H9 (cell line): ENCODE data around the gene ACAT1. TPM values are rescaled to one million over a fixed set of nuclear protein-coding genes. Genes with fewer than 3 reads are reported as not detected.

ENCODE experiments used
- DNase-seq: peaks from one replicate; pipeline ENCODE4 v3.0.0-alpha.2; 2017
- H2AFZ ChIP-seq: one replicate; pipeline ENCODE4 v1.6.1; 2013; ENCODE audit warnings: mild to moderate bottlenecking, low read length, control low read depth, moderate library complexity
- H2AK5ac ChIP-seq: 2 replicates; pipeline ENCODE4 v1.6.1; 2013; ENCODE audit warnings: low read length, control low read depth, mixed read lengths; ENCODE audit not compliant: insufficient read length
- H2BK120ac ChIP-seq: one replicate; pipeline ENCODE4 v1.6.1; 2013; ENCODE audit warnings: low read depth, mild to moderate bottlenecking, low read length, control low read depth, inconsistent platforms; ENCODE audit not compliant: poor library complexity, severe bottlenecking
- H2BK12ac ChIP-seq: 2 replicates; pipeline ENCODE4 v1.6.1; 2013; ENCODE audit warnings: low read length, control low read depth, mixed read lengths, low read depth; ENCODE audit not compliant: insufficient read length
- H2BK15ac ChIP-seq: 2 replicates; pipeline ENCODE4 v1.6.1; 2013; ENCODE audit warnings: low read depth, low read length, control low read depth
- H2BK20ac ChIP-seq: one replicate; pipeline ENCODE4 v1.6.1; 2013; ENCODE audit warnings: low read depth, mild to moderate bottlenecking, low read length, control low read depth, inconsistent platforms; ENCODE audit not compliant: poor library complexity, severe bottlenecking
- H2BK5ac ChIP-seq: 2 replicates; pipeline ENCODE4 v1.6.1; 2013; ENCODE audit warnings: low read length, control low read depth, mixed read lengths; ENCODE audit not compliant: insufficient read length
- H3K14ac ChIP-seq: 2 replicates; pipeline ENCODE4 v1.6.1; 2013; ENCODE audit warnings: low read length, control low read depth; ENCODE audit not compliant: insufficient read depth
- H3K18ac ChIP-seq: 2 replicates; pipeline ENCODE4 v1.6.1; 2013; ENCODE audit warnings: low read depth, mild to moderate bottlenecking, mixed read lengths, low read length, control low read depth; ENCODE audit not compliant: insufficient read length
- H3K23ac ChIP-seq: 2 replicates; pipeline ENCODE4 v1.6.1; 2013; ENCODE audit warnings: low read length, control low read depth, mixed read lengths, low read depth; ENCODE audit not compliant: insufficient read length
- H3K23me2 ChIP-seq: 2 replicates; pipeline ENCODE4 v1.6.1; 2013; ENCODE audit warnings: low read depth, mild to moderate bottlenecking, mixed read lengths, low read length, control low read depth; ENCODE audit not compliant: insufficient read length, poor library complexity, severe bottlenecking
- H3K27ac ChIP-seq: 2 replicates; pipeline ENCODE4 v1.5.1; 2013; ENCODE audit warnings: low read length, control low read depth, mixed read lengths, low read depth; ENCODE audit not compliant: insufficient read length
- H3K27me3 ChIP-seq: 2 replicates; pipeline ENCODE4 v1.6.1; 2013; ENCODE audit warnings: low read length, control low read depth, inconsistent platforms; ENCODE audit not compliant: insufficient read depth
- H3K4ac ChIP-seq: 2 replicates; pipeline ENCODE4 v1.6.1; 2013; ENCODE audit warnings: low read depth, mild to moderate bottlenecking, control low read depth, inconsistent platforms, low read length, moderate library complexity
- H3K4me1 ChIP-seq: 2 replicates; pipeline ENCODE4 v1.6.1; 2013; ENCODE audit warnings: low read length, control low read depth, inconsistent platforms; ENCODE audit not compliant: insufficient read depth
- H3K4me2 ChIP-seq: 2 replicates; pipeline ENCODE4 v1.6.1; 2013; ENCODE audit warnings: low read length, control low read depth, mixed read lengths; ENCODE audit not compliant: insufficient read length, insufficient read depth
- H3K56ac ChIP-seq: 2 replicates; pipeline ENCODE4 v1.6.1; 2013; ENCODE audit warnings: low read depth, mild to moderate bottlenecking, mixed read lengths, low read length, control low read depth; ENCODE audit not compliant: insufficient read length
- H3K79me1 ChIP-seq: 2 replicates; pipeline ENCODE4 v1.6.1; 2013; ENCODE audit warnings: low read depth, mild to moderate bottlenecking, moderate library complexity, low read length, control low read depth, inconsistent platforms; ENCODE audit not compliant: insufficient read depth, poor library complexity, severe bottlenecking
- H3K79me2 ChIP-seq: 2 replicates; pipeline ENCODE4 v1.6.1; 2013; ENCODE audit warnings: low read length, control low read depth, inconsistent platforms; ENCODE audit not compliant: insufficient read depth
- H3K9ac ChIP-seq: 2 replicates; pipeline ENCODE4 v1.6.1; 2013; ENCODE audit warnings: low read length, control low read depth, mixed read lengths; ENCODE audit not compliant: insufficient read length; ENCODE audit errors: extremely low read depth
- H3K9me3 ChIP-seq: one replicate; pipeline ENCODE4 v1.6.1; 2013; ENCODE audit warnings: low read depth, low read length, inconsistent platforms; ENCODE audit not compliant: control insufficient read depth
- H3T11ph ChIP-seq: one replicate; pipeline ENCODE4 v1.6.1; 2013; ENCODE audit warnings: mild to moderate bottlenecking, low read length, control low read depth, inconsistent platforms
- H4K20me1 ChIP-seq: one replicate; pipeline ENCODE4 v1.6.1; 2013; ENCODE audit not compliant: control insufficient read depth, insufficient read length, insufficient read depth
- H4K5ac ChIP-seq: 2 replicates; pipeline ENCODE4 v1.6.1; 2013; ENCODE audit warnings: low read depth, mild to moderate bottlenecking, mixed read lengths, low read length, control low read depth; ENCODE audit not compliant: insufficient read length
- H4K8ac ChIP-seq: replicated peaks from 2 replicates; pipeline ENCODE4 v1.6.1; 2013; ENCODE audit warnings: low read length, control low read depth, mixed read lengths, low read depth; ENCODE audit not compliant: insufficient read length
- H4K91ac ChIP-seq: 2 replicates; pipeline ENCODE4 v1.6.1; 2013; ENCODE audit warnings: low read depth, mild to moderate bottlenecking, moderate library complexity, mixed read lengths, low read length, control low read depth; ENCODE audit not compliant: insufficient read length
- H3K27ac Mint-ChIP-seq, 3 experiments: 2 replicates in 2 of 3; 3 replicates in 1 of 3; pipeline ENCODE4 v1.8.0; 2020 to 2021; ENCODE audit warnings: mixed read lengths in 3 of 3, mild to moderate bottlenecking in 1 of 3, moderate library complexity in 1 of 3
- H3K27me3 Mint-ChIP-seq: 2 replicates; pipeline ENCODE4 v1.8.0; 2021; ENCODE audit warnings: low read depth, mild to moderate bottlenecking, moderate library complexity, mixed read lengths
- H3K36me3 Mint-ChIP-seq, 3 experiments: 2 replicates in 2 of 3; 3 replicates in 1 of 3; pipeline ENCODE4 v1.8.0; 2020 to 2021; ENCODE audit warnings: low read depth in 3 of 3, mixed read lengths in 3 of 3; ENCODE audit not compliant: insufficient read depth in 1 of 3
- H3K4me1 Mint-ChIP-seq, 2 experiments: 2 replicates each; pipeline ENCODE4 v1.8.0; 2020; ENCODE audit warnings: mixed read lengths in 2 of 2
- H3K4me3 Mint-ChIP-seq, 2 experiments: 2 replicates in 1 of 2; 3 replicates in 1 of 2; pipeline ENCODE4 v1.8.0; 2020 to 2021; ENCODE audit warnings: mild to moderate bottlenecking in 2 of 2, mixed read lengths in 2 of 2, moderate library complexity in 1 of 2
- H3K9me3 Mint-ChIP-seq, 2 experiments: 2 replicates in 1 of 2; 3 replicates in 1 of 2; pipeline ENCODE4 v1.8.0; 2020; ENCODE audit warnings: mild to moderate bottlenecking in 2 of 2, mixed read lengths in 2 of 2, moderate library complexity in 1 of 2
- CTCF ChIP-seq: fragments of 200-600 bp; sonication (generic); conservative IDR thresholded peaks from 3 replicates; pipeline ENCODE4 v1.8.0; 2021; ENCODE audit warnings: antibody characterized with exemption, mild to moderate bottlenecking
- WGBS: extraction: QIAGEN DNeasy Blood & Tissue Kit; methylation state at CpG from one replicate; pipeline ENCODE4 v1.1.7; 2013; ENCODE audit warnings: missing lambda C conversion rate, low lambda C conversion rate, mixed read lengths; ENCODE audit not compliant: insufficient read length; ENCODE audit errors: extremely low coverage; 5-methylcytosine and 5-hydroxymethylcytosine counted together
- total RNA-seq: library from RNA; stranded (reverse); gene quantifications from 2 replicates; pipeline ENCODE4 v1.2.1, GENCODE V29; 2021

The ACAT1 gene
- total RNA-seq, 1 experiment from 2014 or later: 39.1 TPM

- H2BK120ac ChIP-seq: no peak overlapping the region
Measured at GRCh38 chr11:108084811-108085210, 36.6 kb upstream of the ACAT1 start.

More at GRCh38 chr11:108084811-108085210, 36.6 kb upstream of the ACAT1 start:
- no peak overlapping the region for H4K8ac ChIP-seq
- H3K4me1 Mint-ChIP-seq: no peaks in the 10 kb centered on the region
- no peaks in the 10 kb centered on the region for H3K27me3 Mint-ChIP-seq
- H2AK5ac ChIP-seq: no peak overlapping the region
- H4K5ac ChIP-seq: no peak overlapping the region
- no peak for DNase-seq
- no peak overlapping the region for H3K4me3 Mint-ChIP-seq
- H3K79me1 ChIP-seq: no peaks in the 10 kb centered on the region
- no peak for TF ChIP-seq CTCF
- H2BK12ac ChIP-seq: no peak overlapping the region
- H2BK15ac ChIP-seq: no peak overlapping the region
- H3K9ac ChIP-seq: no peak overlapping the region
- H2BK5ac ChIP-seq: no peak overlapping the region
- no peak overlapping the region for H4K91ac ChIP-seq
- no peaks in the 10 kb centered on the region for H3K9me3 Mint-ChIP-seq
- H3K9me3 ChIP-seq: no peaks in the 10 kb centered on the region
- no peak overlapping the region for H3K18ac ChIP-seq
- H4K20me1 ChIP-seq: no peaks in the 10 kb centered on the region
- H3K56ac ChIP-seq: no peak overlapping the region
- no peak overlapping the region for H2BK20ac ChIP-seq
- no CpG with 5 or more reads among the region's 1 CpG for WGBS
- no peak overlapping the region for H3K14ac ChIP-seq
- peak overlapping the region in 1 of 3 experiments; percentile 7; a peak in 1 of 7 replicates for H3K27ac Mint-ChIP-seq
- no peaks in the 10 kb centered on the region for H3K27me3 ChIP-seq
- no peaks in the 10 kb centered on the region for H3K79me2 ChIP-seq
- H3T11ph ChIP-seq: no peak overlapping the region
- H3K4me2 ChIP-seq: no peak overlapping the region
- H3K4ac ChIP-seq: no peak overlapping the region
- no peak overlapping the region for H3K27ac ChIP-seq
- H3K36me3 Mint-ChIP-seq: peaks cover 14 to 37% (median 25%) of the 10 kb centered on the region in 3 experiments
- H3K23me2 ChIP-seq: no peaks in the 10 kb centered on the region
- H3K4me1 ChIP-seq: no peaks in the 10 kb centered on the region
- no peak overlapping the region for H2AFZ ChIP-seq
- H3K23ac ChIP-seq: no peak overlapping the region
